ENCODE data around the gene GNG11. TPM values are rescaled to one million over a fixed set of nuclear protein-coding genes. Genes with fewer than 3 reads are reported as not detected.

The GNG11 gene
- total RNA-seq, 1 experiment from 2014 or later = not detected

DNA sequence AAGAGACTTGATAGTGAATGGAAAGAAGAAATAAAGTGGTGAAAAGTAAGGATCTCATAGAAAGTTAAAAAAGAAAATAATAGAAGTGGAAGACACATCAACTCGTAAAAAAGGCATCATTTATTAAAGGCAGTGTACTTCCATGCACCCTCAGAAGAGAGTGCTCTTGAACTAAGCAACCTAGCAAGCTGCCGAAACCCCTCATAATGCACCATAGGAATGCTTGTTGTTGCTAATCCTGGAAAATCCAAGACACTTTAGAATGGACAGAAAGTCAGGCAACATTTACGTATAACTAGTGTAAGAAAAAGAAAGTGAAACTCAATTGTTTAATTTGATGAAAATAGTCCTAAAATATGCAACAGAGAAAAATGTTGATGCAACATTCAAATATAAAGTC lies 43.8 kb upstream of the GNG11 start:
- no peak for ATAC-seq
- H4K20me1 ChIP-seq (ENCODE audit: insufficient read depth) = no peaks in the 10 kb centered on the region
- peaks cover 3% of the 10 kb centered on the region; the same call in 1 of the 2 replicates for H3K9me2 ChIP-seq (ENCODE audit: insufficient read depth)
- no TSS peak for BruUV-seq (replicated peaks)
- POLR2A ChIA-PET = no interaction called here
- no peak overlapping the region for H3K27ac ChIP-seq (ENCODE audit: low read depth, low read length)
- no peak overlapping the region for H3K4me3 ChIP-seq (replicated peaks in 1 of 2; ENCODE audit: low read depth in 1 of 2, low read length in 2 of 2)
- no peak for DNase-seq (ENCODE audit: low read depth, low spot score)
- H3K79me2 ChIP-seq (ENCODE audit: insufficient read depth, low read length) = no peaks in the 10 kb centered on the region
- H3K4me1 ChIP-seq (ENCODE audit: control insufficient read depth in 1 of 2, insufficient read depth in 2 of 2, low read length in 2 of 2) = no peaks in the 10 kb centered on the region
- CTCF ChIA-PET = no interaction called here
- H3K27me3 ChIP-seq (ENCODE audit: insufficient read depth, low read length) = no peaks in the 10 kb centered on the region
- intact Hi-C loops (cut with micrococcal nuclease) = loop anchor here (2.0 kb wide), 1 partner anchor 73 kb away; no protein-coding TSS in a partner anchor
- 0 out of 4 replicates have a peak, but pooled peaks cover 3% of the 10 kb centered on the region in 2 experiments for H3K9me3 ChIP-seq (ENCODE audit: control insufficient read depth in 1 of 2, insufficient read depth in 1 of 2, low read depth in 1 of 2, low read length in 2 of 2)
- TF ChIP-seq SRF (IDR thresholded peaks at IDR 0.05; ENCODE audit: low read depth) = no peak
- no peak for TF ChIP-seq ZNF274 (IDR thresholded peaks at IDR 0.05; ENCODE audit: low read depth, low read length)
- no peak for TF ChIP-seq EZH2phosphoT487 (IDR thresholded peaks at IDR 0.05; ENCODE audit: borderline replicate concordance)
- no peak for TF ChIP-seq CEBPB (IDR thresholded peaks at IDR 0.05; ENCODE audit: low read depth)
- TF ChIP-seq, protein P1, sequence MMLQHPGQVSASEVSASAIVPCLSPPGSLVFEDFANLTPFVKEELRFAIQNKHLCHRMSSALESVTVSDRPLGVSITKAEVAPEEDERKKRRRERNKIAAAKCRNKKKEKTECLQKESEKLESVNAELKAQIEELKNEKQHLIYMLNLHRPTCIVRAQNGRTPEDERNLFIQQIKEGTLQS (IDR thresholded peaks at IDR 0.05) = no peak
- no peak for TF ChIP-seq SIN3A (IDR thresholded peaks at IDR 0.05; ENCODE audit: low read depth)
- TF ChIP-seq RAD21 (IDR thresholded peaks at IDR 0.05; ENCODE audit: low read depth) = no peak
- TF ChIP-seq, protein P2, sequence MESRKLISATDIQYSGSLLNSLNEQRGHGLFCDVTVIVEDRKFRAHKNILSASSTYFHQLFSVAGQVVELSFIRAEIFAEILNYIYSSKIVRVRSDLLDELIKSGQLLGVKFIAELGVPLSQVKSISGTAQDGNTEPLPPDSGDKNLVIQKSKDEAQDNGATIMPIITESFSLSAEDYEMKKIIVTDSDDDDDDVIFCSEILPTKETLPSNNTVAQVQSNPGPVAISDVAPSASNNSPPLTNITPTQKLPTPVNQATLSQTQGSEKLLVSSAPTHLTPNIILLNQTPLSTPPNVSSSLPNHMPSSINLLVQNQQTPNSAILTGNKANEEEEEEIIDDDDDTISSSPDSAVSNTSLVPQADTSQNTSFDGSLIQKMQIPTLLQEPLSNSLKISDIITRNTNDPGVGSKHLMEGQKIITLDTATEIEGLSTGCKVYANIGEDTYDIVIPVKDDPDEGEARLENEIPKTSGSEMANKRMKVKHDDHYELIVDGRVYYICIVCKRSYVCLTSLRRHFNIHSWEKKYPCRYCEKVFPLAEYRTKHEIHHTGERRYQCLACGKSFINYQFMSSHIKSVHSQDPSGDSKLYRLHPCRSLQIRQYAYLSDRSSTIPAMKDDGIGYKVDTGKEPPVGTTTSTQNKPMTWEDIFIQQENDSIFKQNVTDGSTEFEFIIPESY (IDR thresholded peaks at IDR 0.05; ENCODE audit: extremely low read depth, insufficient replicate concordance, low read length) = no peak
- TF ChIP-seq, protein P3, sequence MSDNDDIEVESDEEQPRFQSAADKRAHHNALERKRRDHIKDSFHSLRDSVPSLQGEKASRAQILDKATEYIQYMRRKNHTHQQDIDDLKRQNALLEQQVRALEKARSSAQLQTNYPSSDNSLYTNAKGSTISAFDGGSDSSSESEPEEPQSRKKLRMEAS (IDR thresholded peaks at IDR 0.05) = no peak
- TF ChIP-seq EGR1 (IDR thresholded peaks at IDR 0.05; ENCODE audit: low read depth) = no peak
- TF ChIP-seq CBX3 (IDR thresholded peaks at IDR 0.05; ENCODE audit: low read depth) = no peak
- TF ChIP-seq POLR2A (IDR thresholded peaks at IDR 0.05; ENCODE audit: borderline replicate concordance, extremely low read depth, insufficient read depth, insufficient read length) = no peak
- TF ChIP-seq TCF7L2 (IDR thresholded peaks at IDR 0.05; ENCODE audit: borderline replicate concordance, extremely low read depth, insufficient read depth, insufficient read length) = no peak
- TF ChIP-seq YY1 (IDR thresholded peaks at IDR 0.05; ENCODE audit: extremely low read depth, insufficient replicate concordance, low read depth, low read length) = no peak
- TF ChIP-seq POLR2AphosphoS5 (IDR thresholded peaks at IDR 0.05; ENCODE audit: low read depth, low read length) = no peak
- TF ChIP-seq ELF1 (IDR thresholded peaks at IDR 0.05; ENCODE audit: borderline replicate concordance, low read depth) = no peak
- no peak for TF ChIP-seq EZH2 (IDR thresholded peaks at IDR 0.05)
- TF ChIP-seq SP1 (IDR thresholded peaks at IDR 0.05; ENCODE audit: low read depth) = no peak
- H3K4me2 ChIP-seq (ENCODE audit: low read length) = no peak overlapping the region
- no peaks in the 10 kb centered on the region for H3K36me3 ChIP-seq (ENCODE audit: control insufficient read depth in 1 of 2, insufficient read depth in 2 of 2, low read length in 2 of 2)
- RAD21 ChIA-PET (ENCODE audit: low non-redundant PET in 1 of 2, low total read pairs in 2 of 2, uncharacterized antibody in 2 of 2, unreplicated experiment in 2 of 2) = no interaction called here
- H2AFZ ChIP-seq (ENCODE audit: low read depth, low read length, poor library complexity, severe bottlenecking) = no peak overlapping the region
- H3K9ac ChIP-seq (ENCODE audit: low read length) = no peak overlapping the region

All from HCT116 (cell line).